DLD1 (cell line): ENCODE results near the gene BCL10.

Source experiments
- in situ Hi-C: cut with HindIII; loops from 2 replicates; pipeline ENCODE4 v1.10.0; 2017; ENCODE audit warnings: low sequenced_read_pairs

The BCL10 gene

GRCh38 chr1:85303440-85304162, 27.2 kb upstream of the BCL10 start:
- in situ Hi-C loops, result loop anchor here (25.0 kb wide), 1 partner anchor 384 kb away; no protein-coding TSS in a partner anchor

GRCh38 chr1:85300140-85300539, 23.7 kb upstream of the BCL10 start:
- in situ Hi-C loops, result loop anchor here (25.0 kb wide), 1 partner anchor 387 kb away; no protein-coding TSS in a partner anchor

- in situ Hi-C loops, result no loop called here
Measured at GRCh38 chr1:85297855-85298629, 21.6 kb upstream of the BCL10 start.

GRCh38 chr1:85297538-85297854, 21.1 kb upstream of the BCL10 start:
- in situ Hi-C loops, result no loop called here

GRCh38 chr1:85296980-85297379, 20.5 kb upstream of the BCL10 start:
- in situ Hi-C loops, result no loop called here

GRCh38 chr1:85295654-85296053, 19.2 kb upstream of the BCL10 start:
- in situ Hi-C loops, result no loop called here

GRCh38 chr1:85295006-85295431, 18.6 kb upstream of the BCL10 start:
- in situ Hi-C loops, result no loop called here

- in situ Hi-C loops, result no loop called here
Measured at GRCh38 chr1:85290826-85291225, 14.4 kb upstream of the BCL10 start.

GRCh38 chr1:85289848-85290335, 13.5 kb upstream of the BCL10 start:
- in situ Hi-C loops, result no loop called here

- in situ Hi-C loops, result no loop called here
Measured at GRCh38 chr1:85289207-85289847, 12.9 kb upstream of the BCL10 start.

- in situ Hi-C loops, result no loop called here
Measured at GRCh38 chr1:85284202-85284601, 7.8 kb upstream of the BCL10 start.

GRCh38 chr1:85283475-85284199, 7.2 kb upstream of the BCL10 start:
- in situ Hi-C loops, result no loop called here

- in situ Hi-C loops, result no loop called here
Measured at GRCh38 chr1:85282424-85282823, 6.0 kb upstream of the BCL10 start.

- in situ Hi-C loops, result no loop called here
Measured at GRCh38 chr1:85280636-85281035, 4.2 kb upstream of the BCL10 start.

- in situ Hi-C loops, result no loop called here
Measured at GRCh38 chr1:85279458-85280080, 3.1 kb upstream of the BCL10 start.

- in situ Hi-C loops, result no loop called here
Measured at GRCh38 chr1:85278853-85279314, 2.5 kb upstream of the BCL10 start.

GRCh38 chr1:85277802-85278201, 1.4 kb upstream of the BCL10 start:
- in situ Hi-C loops, result no loop called here

- in situ Hi-C loops, result no loop called here
Measured at GRCh38 chr1:85276978-85277639, 677 bp upstream of the BCL10 start.

- in situ Hi-C loops, result no loop called here
Measured at GRCh38 chr1:85275701-85276214, 674 bp downstream of the BCL10 start.
